ENCODE measurements around the gene OR5K2. TPM values are rescaled to one million over a fixed set of nuclear protein-coding genes. Genes with fewer than 3 reads are reported as not detected.
A peak's percentile ranks its signal among the peaks of the same experiment; 100 is the strongest.

Gene OR5K2
- total RNA-seq, 1 donor from 2014 or later: not detected

DNA sequence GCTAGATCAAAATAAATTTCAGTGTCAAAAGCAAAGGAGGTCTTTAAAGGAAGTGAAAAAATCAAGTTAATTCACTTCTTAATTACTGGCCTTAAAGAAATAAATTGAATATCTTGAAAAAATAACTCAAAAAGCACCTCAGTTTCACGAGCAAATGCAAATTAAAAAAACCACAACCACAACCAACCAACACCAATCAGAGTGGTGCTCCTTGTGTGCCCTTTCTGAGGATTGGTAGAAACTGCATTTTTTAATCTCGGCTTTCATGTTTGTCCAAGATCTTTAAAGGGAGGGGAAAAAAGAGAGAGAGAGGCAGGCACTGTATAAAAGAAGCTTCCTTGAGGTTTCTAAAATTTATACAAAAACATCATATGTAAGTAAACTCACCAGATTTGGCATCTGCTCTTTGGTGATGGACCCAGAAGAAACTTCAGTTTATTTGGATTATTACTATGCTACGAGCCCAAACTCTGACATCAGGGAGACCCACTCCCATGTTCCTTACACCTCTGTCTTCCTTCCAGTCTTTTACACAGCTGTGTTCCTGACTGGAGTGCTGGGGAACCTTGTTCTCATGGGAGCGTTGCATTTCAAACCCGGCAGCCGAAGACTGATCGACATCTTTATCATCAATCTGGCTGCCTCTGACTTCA, 34.3 kb downstream of the OR5K2 start, which contains the start of gene GPR15:
GPR15 (plus strand) TSS at position 357 of the 653 bp plus-strand sequence; CDS start at position 413, 56 bp downstream.
- Histone ChIP-seq H3K36me3 (no peaks in the 10 kb centered on the region), H3K9me3 (no peaks in the 10 kb centered on the region), H3K27me3 (no peaks in the 10 kb centered on the region), H3K4me1 (no peaks in the 10 kb centered on the region), H3K27ac (no peak within 1 kb of the TSS), H3K4me3 (peak within 1 kb of the TSS; percentile 6)
- ATAC-seq: no peak
- intact Hi-C loops (cut with DNase I): no loop called here
- no peak for DNase-seq
- TF ChIP-seq CTCF (IDR thresholded peaks at IDR 0.05): no peak

DNA sequence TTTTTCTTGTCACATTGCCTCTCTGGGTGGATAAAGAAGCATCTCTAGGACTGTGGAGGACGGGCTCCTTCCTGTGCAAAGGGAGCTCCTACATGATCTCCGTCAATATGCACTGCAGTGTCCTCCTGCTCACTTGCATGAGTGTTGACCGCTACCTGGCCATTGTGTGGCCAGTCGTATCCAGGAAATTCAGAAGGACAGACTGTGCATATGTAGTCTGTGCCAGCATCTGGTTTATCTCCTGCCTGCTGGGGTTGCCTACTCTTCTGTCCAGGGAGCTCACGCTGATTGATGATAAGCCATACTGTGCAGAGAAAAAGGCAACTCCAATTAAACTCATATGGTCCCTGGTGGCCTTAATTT, 34.8 kb downstream of the OR5K2 start:
- H3K27ac ChIP-seq: no peak overlapping the region
- intact Hi-C loops (cut with DNase I): no loop called here
- H3K9me3 ChIP-seq: no peaks in the 10 kb centered on the region
- H3K4me3 ChIP-seq: peak overlapping the region; percentile 6
- no peaks in the 10 kb centered on the region for H3K4me1 ChIP-seq
- H3K27me3 ChIP-seq: no peaks in the 10 kb centered on the region
- no peak for ATAC-seq
- no peak for DNase-seq
- H3K36me3 ChIP-seq: no peaks in the 10 kb centered on the region
- no peak for TF ChIP-seq CTCF (IDR thresholded peaks at IDR 0.05)

DNA sequence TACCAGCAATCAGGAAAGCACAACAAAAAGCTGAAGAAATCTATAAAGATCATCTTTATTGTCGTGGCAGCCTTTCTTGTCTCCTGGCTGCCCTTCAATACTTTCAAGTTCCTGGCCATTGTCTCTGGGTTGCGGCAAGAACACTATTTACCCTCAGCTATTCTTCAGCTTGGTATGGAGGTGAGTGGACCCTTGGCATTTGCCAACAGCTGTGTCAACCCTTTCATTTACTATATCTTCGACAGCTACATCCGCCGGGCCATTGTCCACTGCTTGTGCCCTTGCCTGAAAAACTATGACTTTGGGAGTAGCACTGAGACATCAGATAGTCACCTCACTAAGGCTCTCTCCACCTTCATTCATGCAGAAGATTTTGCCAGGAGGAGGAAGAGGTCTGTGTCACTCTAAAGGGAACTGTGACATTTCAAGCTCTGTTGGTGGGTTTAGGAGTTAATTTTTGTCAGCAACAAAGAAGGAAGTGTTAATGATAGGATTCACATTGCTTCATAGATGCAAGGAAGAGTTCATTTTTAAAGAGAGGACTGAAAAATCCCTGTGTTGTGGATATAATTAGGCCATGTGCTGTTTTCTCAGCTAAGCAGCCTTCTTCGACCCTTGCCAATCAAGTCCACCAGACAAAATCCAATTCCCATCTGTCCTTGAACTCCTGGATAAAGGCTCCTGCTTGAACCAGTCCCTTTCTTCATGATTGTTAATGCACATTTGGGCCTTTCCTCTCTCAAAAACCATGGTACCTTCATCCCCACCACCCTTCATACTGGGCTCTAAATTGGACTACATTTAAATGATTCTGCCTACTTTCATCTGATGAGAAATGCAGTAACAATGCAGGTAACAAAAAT, 35.5 kb downstream of the OR5K2 start:
- H3K27me3 ChIP-seq: no peaks in the 10 kb centered on the region
- no peak for TF ChIP-seq CTCF (IDR thresholded peaks at IDR 0.05)
- H3K4me1 ChIP-seq: no peaks in the 10 kb centered on the region
- H3K27ac ChIP-seq: no peak overlapping the region
- H3K36me3 ChIP-seq: no peaks in the 10 kb centered on the region
- peak overlapping the region; percentile 6 for H3K4me3 ChIP-seq
- no peaks in the 10 kb centered on the region for H3K9me3 ChIP-seq
- intact Hi-C loops (cut with DNase I): no loop called here
- ATAC-seq (no peak), DNase-seq (no peak)

GRCh38 chr3:98534168-98534567, 36.7 kb downstream of the OR5K2 start:
- Histone ChIP-seq H3K4me3 (peak overlapping the region; percentile 14), H3K27ac (no peak overlapping the region), H3K27me3 (no peaks in the 10 kb centered on the region), H3K9me3 (no peaks in the 10 kb centered on the region), H3K4me1 (no peaks in the 10 kb centered on the region), H3K36me3 (no peaks in the 10 kb centered on the region)
- intact Hi-C loops (cut with DNase I): no loop called here
- no peak for DNase-seq
- no peak for ATAC-seq
- no peak for TF ChIP-seq CTCF (IDR thresholded peaks at IDR 0.05)

DNA sequence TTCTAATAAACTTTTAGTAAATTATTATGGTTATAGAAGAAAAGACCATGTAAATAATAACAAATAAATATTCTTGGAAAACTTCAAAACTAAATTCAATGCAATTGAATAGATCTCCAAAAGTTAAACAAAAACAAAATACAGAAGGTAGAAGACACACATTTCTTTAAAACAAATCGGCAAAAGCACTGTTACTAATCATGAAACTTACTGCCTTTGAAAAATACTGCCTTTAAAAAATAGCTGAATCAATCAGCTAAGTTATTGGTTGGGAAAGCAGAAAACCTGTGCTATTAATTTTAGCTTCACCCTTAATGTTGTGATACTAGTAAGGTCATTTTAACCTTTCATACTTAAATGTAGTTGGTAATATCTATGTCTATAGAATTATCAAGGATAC, 37.3 kb downstream of the OR5K2 start:
- no peaks in the 10 kb centered on the region for H3K4me1 ChIP-seq
- no peaks in the 10 kb centered on the region for H3K9me3 ChIP-seq
- DNase-seq (no peak), ATAC-seq (no peak)
- no peaks in the 10 kb centered on the region for H3K36me3 ChIP-seq
- H3K4me3 ChIP-seq: no peak overlapping the region
- intact Hi-C loops (cut with DNase I): no loop called here
- no peak overlapping the region for H3K27ac ChIP-seq
- TF ChIP-seq CTCF (IDR thresholded peaks at IDR 0.05): no peak
- no peaks in the 10 kb centered on the region for H3K27me3 ChIP-seq

Data from upper lobe of right lung (tissue), 1 donor.